Epithelial cell of esophagus (primary cell): ENCODE measurements around the gene PBX3.

Experiments used
- DNase-seq: peaks from one replicate; pipeline ENCODE4 v3.0.0; 2010; ENCODE audit warnings: low read depth
- H3K4me3 ChIP-seq: 2 replicates; pipeline ENCODE4 v1.5.1; 2011; ENCODE audit warnings: mild to moderate bottlenecking, low read length, control low read depth
- CTCF ChIP-seq: IDR thresholded peaks from 2 replicates; pipeline ENCODE4 v1.5.1; 2011; ENCODE audit warnings: low read depth, mild to moderate bottlenecking, low read length, control low read depth, inconsistent platforms; ENCODE audit not compliant: insufficient read depth; ENCODE audit errors: missing control alignments

PBX3 gene

DNA sequence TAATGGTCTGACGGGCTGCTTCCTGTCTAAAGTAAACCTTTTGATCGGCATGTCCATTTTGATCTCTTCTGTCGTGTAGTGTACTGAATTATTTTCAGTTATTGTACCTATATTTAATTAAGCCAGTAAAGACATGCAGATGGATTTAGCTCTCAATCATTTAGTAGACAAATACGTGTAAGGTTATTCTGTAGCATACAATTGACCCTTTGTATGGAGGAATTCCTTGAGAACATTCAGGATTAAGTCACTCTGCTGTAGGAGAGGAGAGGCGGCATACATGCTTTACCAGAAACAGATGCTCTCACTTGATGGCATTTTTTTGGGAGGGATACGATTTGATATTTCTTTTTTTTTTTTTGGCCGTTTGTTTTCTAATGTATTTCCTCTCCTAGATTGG is 141.0 kb downstream of the PBX3 start:
- no peak overlapping the region for H3K4me3 ChIP-seq
- TF ChIP-seq CTCF, result no peak
- DNase-seq, result peak; percentile 17

DNA sequence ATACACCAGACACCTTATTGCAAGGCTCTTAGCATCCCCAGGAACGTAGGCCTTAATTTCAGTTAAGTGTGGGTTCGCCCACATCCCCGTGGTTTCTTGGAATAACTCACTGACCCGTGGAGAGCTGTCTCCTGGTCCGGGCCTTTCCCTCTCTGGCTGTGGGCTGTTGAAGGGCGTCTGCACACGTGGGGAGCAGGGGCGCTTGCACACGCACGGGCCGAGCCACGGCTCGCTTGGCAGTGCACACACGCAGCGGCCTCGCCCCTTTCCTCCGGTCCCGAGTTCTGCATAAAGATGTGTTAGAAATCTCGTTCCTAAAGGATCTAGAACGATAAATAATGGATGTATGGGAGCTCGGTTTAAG is 141.9 kb downstream of the PBX3 start:
- peak; percentile 10 for DNase-seq
- TF ChIP-seq CTCF, result no peak
- H3K4me3 ChIP-seq, result peak overlapping the region; percentile 55

DNA sequence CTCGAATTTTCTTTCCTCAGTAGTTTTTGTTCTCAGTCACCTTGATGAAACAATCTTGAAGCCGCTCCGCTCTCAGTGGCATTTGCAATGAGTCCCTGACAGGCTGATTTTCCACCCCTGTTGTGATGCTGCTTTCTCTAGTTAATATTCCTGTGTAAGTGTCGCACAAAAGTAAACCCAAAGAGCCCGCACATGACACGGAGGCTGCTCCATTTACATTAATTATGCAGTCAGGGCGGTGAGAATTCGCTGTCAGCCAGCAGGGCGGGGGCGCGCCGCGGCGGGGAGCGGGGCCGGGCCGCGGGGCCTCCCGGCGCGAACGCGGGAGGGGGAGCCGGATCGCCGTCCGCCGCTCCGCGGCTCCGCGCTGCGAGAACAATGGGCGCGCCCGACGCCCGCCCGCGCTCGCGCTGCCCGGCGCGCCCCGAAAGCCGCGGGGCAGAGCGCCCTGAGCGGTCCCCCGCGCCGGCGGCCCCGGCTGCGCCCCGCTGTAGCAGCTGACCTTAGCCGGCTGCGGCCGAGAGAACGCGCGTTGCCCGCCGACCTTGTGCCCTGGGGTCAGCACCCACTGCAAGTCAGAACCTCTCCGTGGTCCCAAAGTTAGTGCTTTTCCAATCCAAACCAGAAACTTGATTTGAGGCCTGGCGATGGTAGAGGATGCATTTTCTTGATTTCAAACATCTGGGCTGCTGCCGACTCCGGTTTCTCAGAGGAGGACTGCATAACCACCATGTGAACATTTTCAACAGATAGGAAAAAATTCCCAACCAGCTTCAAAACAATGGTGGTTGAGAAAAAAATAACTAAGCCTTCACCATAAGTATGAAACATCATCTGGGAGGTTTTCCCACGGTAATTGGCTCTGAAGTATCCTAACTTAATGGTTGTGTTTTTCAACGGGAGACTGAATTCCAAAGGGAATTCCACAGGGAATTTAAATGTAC is 142.6 kb downstream of the PBX3 start:
- peak; percentile 43 for DNase-seq
- H3K4me3 ChIP-seq, result peak overlapping the region; percentile 55
- no peak for TF ChIP-seq CTCF

GRCh38 chr9:125890826-125891225 is 143.7 kb downstream of the PBX3 start:
- H3K4me3 ChIP-seq, result no peak overlapping the region
- DNase-seq, result no peak
- no peak for TF ChIP-seq CTCF

GRCh38 chr9:125893277-125893676 is 146.1 kb downstream of the PBX3 start:
- TF ChIP-seq CTCF, result no peak
- H3K4me3 ChIP-seq, result no peak overlapping the region
- no peak for DNase-seq

DNA sequence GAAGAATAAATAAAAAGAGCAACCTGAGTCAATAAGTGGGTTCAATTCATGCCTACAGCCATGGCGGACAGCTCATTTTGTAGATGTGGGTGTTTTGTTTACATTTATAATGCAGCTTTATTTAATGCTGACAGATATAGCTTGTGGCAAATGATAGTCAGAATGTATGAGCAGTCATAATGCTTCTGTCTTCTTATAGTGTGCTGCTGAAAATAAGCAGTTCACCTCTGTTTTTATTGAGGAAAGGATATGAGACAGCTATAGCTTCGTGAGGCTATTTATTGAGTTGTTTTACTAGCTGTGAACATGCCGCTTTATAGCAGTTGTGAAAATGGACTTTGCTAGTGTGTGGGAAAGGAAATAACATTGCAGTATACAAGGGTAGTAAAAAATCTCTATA is 147.4 kb downstream of the PBX3 start:
- TF ChIP-seq CTCF, result no peak
- DNase-seq, result peak; percentile 32

DNA sequence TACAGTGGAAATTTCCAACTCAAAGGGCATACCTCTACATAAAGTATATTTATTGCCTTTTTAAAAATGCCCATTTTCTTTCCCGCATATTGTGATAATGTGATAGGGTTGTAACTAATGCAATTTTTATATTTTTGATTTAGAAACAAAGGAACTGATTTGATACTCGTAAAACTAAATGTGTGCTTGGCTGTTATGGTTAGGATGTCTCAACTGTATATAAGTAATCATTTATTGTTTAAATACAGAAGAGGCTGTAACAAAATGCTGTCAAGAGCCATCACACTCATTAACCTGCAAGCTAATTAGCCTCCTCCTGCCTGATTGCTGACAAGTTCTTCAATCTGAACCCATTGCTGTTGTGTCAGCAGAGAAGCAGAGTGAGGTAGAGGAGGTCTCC is 149.2 kb downstream of the PBX3 start:
- no peak overlapping the region for H3K4me3 ChIP-seq
- TF ChIP-seq CTCF, result no peak
- DNase-seq, result no peak

More for the DNA sequence above, 147.4 kb downstream of the PBX3 start:
- H3K4me3 ChIP-seq, result no peak overlapping the region
